HG03457 (cell line): ENCODE measurements around the gene UBE3B.

Source experiments
- ATAC-seq: cut with Tn5 transposase; IDR thresholded peaks from one replicate; pipeline ENCODE4 v1.9.1; 2021; ENCODE audit warnings: moderate number of reproducible peaks; ENCODE audit not compliant: unreplicated experiment

The UBE3B gene

DNA sequence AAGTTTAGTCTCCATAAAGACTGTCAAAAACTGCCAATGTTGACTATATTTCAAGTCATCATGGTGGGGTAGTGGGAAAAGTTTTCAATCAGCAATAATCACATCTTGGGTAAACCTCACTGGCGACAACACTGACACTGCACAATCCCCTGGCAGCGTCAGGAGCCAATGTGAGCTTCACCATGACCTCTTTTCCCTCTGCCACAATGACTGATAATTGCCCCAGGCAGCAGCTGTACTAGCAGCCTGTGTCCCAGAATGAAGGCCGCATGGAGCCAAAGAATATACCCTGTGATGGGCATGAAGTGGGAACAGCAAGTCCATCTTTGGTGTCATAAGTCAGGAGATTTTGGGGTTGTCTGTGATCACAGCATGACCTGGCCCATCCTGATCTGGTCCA, 90.5 kb downstream of the UBE3B start:
- ATAC-seq = no peak

GRCh38 chr12:109568486-109568885, 91.1 kb downstream of the UBE3B start:
- no peak for ATAC-seq

DNA sequence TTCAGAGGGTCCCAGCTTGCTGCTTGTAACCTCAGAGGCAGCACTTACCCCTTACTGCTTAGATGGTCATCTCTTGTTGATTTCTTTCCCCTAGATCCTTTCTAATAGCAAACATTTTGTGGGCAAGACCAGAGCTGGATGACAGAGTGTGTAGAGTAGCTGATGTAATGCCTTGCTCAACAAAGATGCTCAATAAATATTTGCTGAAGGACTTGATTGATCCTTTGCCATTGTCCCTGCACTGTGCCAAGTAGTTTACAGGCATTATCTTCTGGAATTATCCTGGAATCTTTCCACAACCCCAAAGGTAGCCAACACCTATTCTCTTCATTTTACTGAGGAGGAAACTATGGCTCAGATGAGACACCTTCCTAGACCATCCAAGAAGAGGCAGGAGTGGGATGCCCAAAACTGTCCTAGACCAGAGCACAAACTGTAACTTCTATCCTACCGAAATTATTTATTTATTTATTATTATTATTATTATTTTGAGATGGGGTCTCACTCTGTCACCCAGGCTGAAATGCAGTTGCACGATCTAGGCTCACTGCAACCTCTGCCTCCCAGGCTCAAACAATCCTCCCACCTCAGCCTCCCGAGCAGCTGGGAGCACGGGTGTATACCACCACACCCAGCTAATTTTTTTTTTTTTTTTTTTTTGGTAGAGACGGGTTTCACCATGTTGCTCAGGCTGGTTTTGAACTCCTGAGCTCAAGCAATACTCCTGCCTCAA, 94.5 kb downstream of the UBE3B start:
- ATAC-seq = no peak

- no peak for ATAC-seq
These were observed 95.0 kb downstream of the UBE3B start for GRCh38 chr12:109572506-109572845.

- ATAC-seq = peak; percentile 91
These were observed 95.8 kb downstream of the UBE3B start, which contains the start of the genes MMAB and MVK for GRCh38 chr12:109573029-109573913. MMAB (minus strand) TSS chr12:109573504; CDS start chr12:109573480, 24 bp downstream. MVK (plus strand) TSS chr12:109573794; CDS start chr12:109574823, 1,029 bp downstream.

GRCh38 chr12:109573914-109574244, 96.4 kb downstream of the UBE3B start:
- ATAC-seq = no peak

- ATAC-seq = no peak
These were observed 98.2 kb downstream of the UBE3B start for GRCh38 chr12:109575683-109576082.

- no peak for ATAC-seq
These were observed 99.9 kb downstream of the UBE3B start for GRCh38 chr12:109577311-109577710.

GRCh38 chr12:109578330-109578927, 101.0 kb downstream of the UBE3B start:
- no peak for ATAC-seq

- no peak for ATAC-seq
These were observed 102.2 kb downstream of the UBE3B start for GRCh38 chr12:109579639-109580038.

GRCh38 chr12:109580272-109580671, 102.8 kb downstream of the UBE3B start:
- ATAC-seq = no peak

- no peak for ATAC-seq
These were observed 103.4 kb downstream of the UBE3B start for GRCh38 chr12:109580684-109581333.

DNA sequence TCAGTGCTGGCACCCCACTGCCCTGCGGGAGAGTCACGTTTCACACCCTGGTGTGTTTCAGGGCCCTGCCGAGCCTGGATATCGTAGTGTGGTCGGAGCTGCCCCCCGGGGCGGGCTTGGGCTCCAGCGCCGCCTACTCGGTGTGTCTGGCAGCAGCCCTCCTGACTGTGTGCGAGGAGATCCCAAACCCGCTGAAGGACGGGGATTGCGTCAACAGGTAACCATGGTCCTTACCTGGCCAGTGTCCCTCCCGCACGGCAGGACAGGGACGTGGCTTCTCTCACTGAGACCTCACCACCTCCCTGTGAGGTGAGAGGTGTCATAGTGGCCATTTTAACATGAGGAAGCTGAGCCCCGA, 103.9 kb downstream of the UBE3B start:
- ATAC-seq = no peak

DNA sequence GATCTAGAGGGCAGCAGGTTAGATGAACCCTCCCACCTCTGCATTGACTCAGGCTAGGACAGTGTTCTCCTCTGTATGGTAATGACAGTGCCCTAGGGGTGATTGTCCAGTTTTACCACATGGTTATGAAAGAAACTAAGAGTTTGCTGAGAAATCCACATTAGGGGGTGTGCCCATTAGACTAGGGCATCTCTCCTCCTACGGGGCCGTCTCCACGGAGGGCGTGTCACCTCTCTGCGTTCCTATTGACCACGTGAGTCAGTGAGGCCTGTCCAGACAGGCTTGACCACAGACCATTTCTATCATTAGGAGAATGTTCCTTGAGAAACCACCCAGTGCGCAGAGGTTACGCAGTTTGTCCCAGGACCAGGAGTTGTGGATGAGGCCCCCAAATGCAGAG, 104.4 kb downstream of the UBE3B start:
- no peak for ATAC-seq

- no peak for ATAC-seq
These were observed 105.2 kb downstream of the UBE3B start for GRCh38 chr12:109582636-109583035.

DNA sequence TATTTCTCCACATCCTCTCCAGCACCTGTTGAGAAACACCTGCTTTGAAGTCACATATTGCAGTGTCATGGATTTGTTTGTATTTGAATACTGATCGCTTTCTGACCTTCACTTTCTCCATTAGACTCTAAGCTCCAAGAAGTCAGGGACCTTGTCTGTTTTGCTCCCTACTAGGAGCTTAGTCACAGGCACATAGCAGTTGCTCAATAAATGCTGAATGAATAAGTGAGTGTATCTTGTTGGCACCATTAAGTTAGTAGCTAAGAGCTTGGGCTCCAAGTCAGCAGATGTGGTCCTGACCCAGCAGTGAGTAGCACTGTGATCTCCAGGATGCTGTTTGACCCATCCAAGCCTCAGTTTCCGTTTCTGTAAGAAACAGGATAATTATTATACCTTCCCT, 106.3 kb downstream of the UBE3B start:
- no peak for ATAC-seq
